Stimulated activated CD4-positive, alpha-beta T cell treated with anti-CD3 and anti-CD28 coated beads, Interleukin-1b, Interleukin-23, amount 100 ng/mL, for 4 hours (primary cell): ENCODE results near the gene ATXN2.

ENCODE experiments used
- DNase-seq, 2 donors: peaks; one replicate each; pipeline ENCODE4 v3.0.0-alpha.2; 2020; ENCODE audit warnings: low read depth in 2 of 2

The ATXN2 gene

DNA sequence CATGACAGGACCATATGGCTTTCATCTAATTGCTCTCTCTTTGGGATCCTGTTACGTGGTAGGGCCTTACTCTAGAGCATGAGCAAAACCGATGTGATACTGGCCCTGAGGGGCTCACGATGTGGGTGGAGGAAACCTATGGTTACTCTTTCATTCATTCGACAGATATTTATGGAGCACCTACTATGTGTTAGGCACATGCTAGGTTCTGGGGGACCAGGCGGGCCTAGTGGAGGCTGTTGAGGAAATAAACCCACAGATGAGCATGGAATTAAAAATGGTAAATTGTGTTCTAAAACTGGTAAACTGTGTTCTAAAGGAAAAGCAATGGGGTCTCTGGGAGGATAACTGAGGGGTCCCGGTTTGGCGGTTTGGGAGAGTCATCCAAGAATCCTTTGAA lies 178.6 kb downstream of the ATXN2 start:
- no peak for DNase-seq

DNA sequence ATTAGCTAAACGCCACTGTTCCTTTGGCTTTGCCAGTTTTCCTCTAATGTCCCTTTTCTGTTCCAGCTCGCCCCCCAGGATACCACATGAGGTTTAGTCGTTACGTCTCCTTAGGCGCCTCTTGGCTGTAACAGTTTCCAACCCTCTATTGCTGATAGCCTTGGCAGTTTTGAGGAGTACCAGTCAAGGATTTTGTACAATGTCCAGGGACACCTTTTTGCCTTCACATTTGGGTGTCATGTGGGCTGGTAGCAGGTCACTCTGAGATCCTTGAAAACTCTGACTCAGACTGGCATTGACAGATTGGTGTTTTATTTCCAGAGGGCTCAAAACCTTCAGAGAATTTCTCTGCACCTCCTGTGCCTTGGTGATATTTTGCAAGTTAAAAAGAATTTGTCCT lies 179.3 kb downstream of the ATXN2 start:
- DNase-seq: no peak

DNA sequence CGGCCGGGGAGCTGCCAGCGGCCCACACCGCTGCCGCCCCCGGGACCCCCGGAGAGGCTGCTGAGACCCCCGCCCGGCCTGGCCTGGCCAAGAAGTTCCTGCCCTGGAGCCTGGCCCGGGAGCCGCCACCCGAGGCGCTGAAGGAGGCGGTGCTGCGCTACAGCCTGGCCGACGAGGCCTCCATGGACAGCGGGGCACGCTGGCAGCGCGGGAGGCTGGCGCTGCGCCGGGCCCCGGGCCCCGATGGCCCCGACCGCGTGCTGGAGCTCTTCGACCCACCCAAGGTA lies 180.6 kb downstream of the ATXN2 start:
- no peak for DNase-seq

DNA sequence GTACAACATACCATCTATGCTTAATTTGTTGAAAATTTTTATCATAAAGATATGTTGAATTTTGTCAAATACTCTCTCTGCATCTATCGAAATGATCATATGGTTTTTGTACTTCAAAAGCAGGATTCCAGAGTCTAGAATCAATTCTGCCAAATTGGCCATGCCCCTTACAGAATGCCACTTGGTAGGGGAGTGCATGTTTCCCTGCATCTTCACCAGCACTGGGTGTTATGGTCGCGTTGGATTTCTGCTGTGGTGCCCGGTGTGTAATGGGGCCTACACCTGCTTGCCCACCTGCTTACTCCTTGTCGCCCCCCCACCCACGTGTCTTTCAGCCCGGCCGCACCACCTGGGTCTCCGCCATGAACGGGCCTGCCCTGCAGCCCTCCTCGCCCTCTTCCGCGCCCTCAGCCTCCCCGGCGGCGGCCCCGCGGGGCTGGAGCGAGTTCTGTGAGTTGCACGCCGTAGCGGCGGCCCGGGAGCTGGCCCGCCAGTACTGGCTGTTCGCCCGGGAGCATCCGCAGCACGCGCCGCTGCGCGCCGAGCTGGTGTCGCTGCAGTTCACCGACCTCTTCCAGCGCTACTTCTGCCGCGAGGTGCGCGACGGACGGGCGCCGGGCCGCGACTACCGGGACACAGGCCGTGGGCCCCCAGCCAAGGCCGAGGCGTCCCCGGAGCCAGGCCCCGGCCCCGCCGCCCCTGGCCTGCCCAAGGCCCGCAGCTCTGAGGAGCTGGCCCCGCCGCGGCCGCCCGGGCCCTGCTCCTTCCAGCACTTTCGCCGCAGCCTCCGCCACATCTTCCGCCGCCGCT lies 181.1 kb downstream of the ATXN2 start:
- DNase-seq: no peak

DNA sequence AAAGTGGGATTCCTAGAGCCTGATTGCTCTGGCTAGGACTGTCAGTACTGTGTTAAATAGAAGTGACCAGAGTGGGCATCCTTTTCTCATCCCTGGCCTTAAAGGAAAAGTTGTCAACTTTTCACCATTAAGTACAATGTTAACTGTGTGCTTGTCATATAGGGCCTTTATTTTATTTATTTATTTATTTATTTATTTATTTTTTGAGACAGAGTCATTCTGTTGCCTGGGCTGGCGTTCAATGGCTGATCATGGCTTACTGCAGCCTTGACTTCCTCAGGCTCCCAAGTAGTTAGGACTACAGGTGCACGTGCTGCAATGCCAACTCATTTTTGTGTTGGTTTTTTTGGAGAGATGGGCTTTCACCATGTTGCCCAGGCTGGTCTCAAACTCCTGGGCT lies 181.8 kb downstream of the ATXN2 start:
- no peak for DNase-seq

DNA sequence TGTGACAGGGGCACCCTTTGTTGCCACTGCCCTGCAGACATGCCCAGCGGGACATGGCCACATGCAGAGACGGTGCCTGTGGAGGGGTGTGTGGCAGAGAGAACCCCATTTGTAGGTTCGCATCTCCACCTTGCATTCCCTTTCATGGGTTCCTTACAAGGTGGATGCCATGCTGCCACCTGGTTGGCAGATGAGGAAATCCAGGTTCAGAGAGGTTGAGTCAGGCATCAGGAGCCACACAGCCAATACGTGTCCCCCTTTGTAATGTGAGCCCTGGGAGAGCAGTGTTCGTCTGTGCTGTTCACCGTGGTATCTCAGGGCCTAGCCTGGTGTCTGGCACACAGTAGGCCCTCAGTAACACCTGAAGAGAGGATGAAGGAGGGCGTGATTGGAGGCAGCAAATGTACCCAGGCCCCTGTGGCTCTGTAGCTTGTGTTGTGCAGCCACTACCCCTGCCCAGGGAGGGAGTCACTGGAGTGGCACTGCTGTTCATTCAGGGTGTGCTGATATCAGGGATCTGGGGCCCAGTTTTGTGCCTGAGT lies 184.3 kb downstream of the ATXN2 start:
- no peak for DNase-seq

DNA sequence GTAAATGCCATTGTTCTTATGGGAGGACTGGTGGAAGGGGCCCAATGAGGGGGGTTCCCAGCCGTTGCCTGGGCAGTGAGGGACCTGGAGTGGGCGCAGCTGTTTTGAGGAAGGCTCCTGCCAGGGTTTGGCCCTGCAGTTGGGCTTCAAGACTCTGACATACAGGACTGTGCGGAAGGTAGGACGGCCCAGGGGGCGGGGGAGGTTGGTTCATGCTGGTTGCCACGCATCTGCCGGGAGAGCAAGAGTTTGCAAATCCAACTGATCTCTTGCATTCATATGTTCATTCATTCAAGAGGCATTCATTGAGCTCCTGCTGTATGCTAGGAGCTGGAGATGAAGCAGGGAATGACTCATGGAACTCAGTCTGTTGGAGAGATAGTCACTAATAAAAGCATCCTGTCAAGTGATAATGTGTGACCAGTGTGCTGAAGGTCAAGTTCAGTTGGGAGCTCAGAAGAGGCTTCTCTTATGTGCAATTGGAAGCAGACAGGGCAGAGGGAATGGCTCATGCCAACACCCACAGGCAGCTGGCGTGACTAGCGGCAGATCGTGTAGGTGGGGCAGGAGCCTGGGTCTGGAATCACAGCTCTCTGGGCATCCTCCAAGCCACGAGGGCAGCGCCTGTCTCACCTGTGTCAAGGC lies 185.6 kb downstream of the ATXN2 start:
- DNase-seq: no peak

DNA sequence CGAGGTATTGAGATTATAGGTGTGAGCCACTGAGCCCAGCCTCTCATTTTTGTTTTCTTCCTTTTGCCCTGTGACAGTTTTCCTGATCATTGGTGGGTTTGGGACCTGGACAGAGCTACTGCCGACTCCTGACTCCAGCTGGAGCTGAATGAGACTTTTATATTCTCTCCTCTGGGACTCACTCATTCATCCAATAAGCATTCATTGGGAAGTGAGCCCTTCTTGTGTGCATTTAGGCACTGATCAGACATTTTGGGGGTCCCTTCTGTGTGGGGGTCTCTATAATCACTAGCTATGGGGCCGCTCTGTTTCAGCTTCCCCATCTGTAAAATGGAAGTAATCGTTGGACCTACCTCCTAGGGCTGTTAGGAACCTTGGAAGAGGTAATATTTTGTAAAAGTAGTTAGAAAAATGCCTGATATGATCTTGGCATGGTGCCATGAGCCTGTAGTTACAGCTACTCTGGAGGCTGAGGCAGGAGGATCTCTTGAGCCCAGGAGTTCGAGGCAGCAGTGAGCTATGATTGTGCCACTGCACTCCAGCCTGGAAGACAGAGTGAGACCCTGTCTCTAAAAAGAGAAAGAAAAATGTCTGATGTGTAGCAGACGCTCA lies 186.2 kb downstream of the ATXN2 start:
- DNase-seq: no peak

DNA sequence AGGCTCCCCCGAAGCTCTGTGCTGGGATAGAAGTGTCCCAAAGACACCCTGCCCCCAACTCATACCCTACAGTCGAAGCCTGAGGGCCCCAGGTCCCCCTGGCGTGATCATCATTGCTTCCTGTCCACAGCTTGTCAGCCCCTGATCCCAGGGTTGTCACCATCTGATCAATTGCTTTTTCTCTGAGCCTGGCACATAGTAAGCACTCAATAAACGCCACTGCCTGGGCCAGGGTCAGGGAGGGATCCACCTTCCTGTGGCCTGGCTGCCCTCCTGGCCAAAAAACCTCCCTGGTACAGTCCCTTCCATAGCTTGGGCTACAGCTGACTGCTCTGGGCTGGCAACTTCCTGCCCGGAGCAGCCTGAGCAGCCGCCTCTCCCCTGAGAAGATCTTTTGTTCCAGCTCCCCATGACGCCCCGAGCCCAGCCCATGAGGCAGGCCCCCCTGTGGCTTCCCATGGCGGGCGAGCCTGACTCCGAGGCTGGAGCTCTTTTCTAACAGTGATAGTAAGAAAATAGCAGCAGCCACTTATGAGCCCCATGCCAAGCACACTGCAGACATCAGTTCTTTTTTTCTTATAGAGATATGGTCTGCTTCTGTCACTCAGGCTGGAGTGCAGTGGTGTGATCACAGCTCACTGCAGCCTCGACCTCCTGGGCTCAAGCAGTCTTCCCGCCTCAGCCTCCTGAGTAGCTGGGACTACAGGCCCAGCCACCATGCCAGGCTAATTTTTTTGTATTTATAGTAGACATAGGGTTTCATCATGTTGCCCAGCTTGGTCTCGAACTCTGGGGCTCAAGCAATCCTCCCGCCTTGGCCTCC lies 186.9 kb downstream of the ATXN2 start:
- DNase-seq: no peak

DNA sequence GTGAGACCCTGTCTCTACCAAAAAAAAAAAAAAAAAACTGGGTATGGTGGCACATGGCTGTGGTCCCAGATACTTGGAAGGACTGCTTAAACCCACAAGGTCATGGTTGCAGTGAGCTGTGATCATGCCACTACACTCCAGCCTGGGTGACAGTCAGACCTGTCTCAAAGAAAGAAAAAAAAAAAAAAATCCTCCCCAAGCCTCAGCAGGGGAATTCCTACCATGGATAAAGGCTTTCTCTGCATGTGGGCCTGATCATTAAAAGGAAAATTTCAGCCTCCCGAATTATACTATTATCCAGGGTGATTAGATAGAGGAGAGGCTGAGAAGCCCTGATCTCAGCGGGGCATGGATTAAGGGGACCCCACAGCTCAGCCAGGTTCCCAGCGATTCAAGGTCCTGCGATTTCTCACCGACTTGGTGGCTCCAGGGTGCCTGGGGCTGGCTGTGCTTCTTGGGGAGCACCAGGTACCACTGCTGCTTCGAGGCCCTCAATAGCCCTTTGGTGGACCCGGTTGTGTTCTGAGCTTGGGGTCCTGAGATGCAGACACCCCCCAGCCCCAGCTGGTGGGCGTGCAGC lies 187.8 kb downstream of the ATXN2 start:
- DNase-seq: no peak

DNA sequence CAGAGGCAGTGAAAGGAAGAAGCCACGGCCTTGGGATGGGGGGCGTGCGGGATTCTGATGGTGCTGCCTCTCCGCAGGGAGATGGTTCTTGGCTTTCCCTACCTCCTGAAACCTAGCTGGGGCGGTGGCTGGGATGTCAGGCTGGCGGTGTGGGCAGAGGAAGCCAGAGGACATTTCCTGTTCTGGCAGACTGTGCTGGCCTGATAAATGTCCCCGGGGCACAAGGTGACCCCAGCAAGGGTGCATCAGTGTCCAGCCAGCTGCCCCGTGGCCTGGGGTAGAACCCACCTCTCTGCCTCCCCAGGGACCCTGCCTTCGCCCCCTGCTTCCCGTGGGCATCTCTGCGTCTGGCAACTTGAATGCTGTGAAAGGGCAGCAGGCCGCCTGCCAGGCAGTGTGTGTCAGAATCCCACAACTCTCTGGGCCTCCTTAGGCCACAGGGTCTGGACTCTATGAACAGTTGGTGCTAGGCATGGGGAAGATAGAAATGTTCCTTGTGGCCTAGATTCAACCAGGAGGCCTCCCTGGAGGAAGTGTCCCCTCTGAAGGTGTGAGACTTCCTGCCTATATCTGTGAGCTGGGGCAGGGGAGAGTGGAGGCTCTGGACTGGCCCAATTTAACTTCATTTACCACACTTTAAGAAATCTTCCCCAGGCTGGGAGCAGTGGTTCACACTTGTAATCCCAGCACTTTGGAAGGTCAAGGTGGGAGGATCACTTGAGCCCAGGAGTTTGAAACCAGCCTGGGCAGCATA lies 188.5 kb downstream of the ATXN2 start:
- no peak for DNase-seq

DNA sequence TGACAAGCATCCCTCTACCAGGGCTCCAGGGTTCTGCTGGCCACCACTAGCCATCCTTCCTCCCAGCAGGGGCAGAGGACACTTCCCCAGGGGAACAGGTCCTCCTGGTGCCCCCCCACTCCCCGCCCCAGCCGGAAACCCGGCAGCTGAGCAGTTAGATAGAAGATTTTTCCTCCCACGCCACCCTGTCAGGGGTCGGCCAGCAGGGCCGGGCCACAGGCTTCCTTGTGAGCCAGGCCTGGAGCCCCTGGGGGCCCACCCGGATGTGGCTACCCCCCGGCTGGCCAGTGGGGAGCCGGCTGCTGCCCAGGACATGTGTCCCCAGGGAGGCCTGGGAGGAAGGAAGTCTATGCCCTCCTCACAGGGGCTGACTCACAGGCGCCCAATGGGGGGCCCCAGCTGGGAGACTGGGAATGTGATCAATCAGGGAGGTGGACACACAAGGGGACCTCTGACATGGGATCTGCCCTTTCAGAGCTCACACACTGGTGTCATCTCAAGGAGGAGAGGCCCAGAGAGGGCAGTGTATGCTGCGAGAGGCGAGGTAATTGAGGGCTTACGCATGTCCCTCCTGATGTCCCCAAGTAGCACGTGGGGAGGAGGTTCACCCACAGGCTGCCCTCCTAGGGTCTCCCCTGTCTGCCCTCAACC lies 189.2 kb downstream of the ATXN2 start:
- DNase-seq: no peak

DNA sequence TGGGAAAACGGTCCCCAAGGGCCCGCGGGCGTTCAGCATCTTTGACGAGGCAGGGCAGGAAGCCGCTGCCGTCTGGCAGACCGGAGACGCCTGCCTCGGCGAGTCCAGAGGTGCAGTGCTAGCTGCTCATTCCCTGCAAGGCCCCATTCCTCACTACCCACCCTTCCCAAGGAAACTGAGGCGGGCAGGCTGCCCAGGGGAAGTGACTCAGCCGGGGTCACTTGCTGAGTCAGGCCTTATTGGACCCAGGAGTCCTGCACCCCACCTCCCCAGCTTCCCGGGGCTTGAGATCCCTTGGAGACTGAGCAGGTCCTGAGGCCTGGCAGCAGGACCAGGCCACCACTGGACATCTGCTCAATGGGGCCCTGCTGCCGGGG lies 189.7 kb downstream of the ATXN2 start:
- no peak for DNase-seq

DNA sequence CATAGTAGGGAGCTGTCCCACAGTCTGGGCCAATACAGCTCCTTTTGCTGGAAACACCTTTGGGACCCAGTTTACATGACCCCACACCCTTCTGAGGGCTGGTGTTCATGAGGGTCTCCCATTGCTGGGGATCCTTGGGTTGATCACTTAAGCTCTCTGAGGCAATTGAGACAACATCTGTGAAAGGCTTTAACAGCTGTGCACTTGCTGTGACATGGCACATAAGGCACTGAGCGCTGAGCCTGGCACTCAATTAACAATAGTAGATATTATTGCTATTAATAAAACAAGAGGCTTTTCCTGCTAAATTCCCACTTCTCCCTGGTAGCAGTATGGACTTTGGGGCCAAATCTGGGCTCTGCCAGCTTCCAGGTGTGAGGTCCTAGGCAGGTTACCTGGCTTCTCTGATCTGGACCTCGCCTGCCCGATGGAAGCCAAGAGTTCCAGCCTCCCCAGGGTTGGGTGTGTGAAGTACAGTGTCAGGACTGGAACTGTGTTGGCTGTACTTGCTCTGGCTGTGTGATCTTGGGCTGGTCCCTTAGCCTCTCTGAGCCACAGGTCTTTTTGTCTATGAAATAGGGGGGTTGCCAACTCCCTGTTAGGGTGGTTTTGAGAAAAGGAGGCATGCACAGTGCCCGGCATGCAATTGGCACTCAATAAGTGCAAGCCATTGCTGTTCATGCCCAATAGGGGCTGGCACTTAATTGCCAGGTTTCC lies 190.3 kb downstream of the ATXN2 start:
- no peak for DNase-seq

DNA sequence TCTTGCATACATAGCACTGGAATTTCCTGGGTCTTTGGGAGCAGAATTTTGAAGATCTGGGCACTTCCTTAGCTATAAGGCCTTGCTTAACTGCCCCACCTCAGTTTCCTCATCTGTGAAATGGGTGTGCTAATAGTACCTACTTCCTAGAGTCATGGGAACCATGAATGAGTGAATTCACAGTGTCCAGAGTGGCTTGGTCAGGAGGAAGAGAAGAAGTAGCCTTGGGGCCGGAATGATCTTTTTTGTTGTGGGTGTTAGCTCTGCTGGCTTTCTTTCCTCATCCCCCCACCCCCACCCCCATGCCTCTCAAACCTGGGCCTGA lies 191.0 kb downstream of the ATXN2 start:
- DNase-seq: no peak

DNA sequence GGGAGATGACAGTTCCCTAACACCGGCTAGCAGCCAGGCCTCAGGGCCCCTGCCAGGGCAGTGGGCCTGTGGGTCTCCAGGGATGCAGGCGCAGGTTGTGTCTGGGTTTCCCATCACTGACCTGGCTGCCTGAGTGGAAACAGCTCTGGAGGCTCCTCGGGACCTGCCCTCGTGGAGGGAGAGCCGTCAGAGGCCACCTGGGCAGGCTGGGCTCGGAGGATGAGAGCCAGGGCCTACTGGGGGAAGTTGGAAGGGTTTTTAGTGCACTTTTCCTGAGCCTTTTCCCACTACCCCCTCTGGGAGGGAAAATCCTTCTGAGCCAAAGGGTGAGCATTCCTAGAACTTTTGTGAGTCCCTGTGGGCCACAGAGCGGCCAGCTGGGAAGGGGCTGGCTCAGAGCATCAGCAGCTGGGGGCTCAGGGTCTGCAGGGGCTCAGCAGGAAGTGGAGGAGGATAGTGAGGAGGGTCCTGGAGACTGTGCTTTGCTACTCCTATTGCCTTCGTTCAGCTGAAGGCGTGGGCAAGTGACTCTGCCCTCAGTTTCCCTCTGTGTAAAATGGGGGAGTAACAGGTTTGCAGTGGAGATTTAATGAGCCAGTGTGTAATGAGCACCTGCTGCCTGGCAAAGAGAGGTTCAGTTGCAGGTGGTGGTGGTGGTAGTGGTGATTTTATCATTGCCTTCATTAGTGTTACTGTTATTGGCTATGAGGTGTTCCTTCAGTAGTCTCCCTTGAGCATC lies 191.6 kb downstream of the ATXN2 start:
- no peak for DNase-seq

DNA sequence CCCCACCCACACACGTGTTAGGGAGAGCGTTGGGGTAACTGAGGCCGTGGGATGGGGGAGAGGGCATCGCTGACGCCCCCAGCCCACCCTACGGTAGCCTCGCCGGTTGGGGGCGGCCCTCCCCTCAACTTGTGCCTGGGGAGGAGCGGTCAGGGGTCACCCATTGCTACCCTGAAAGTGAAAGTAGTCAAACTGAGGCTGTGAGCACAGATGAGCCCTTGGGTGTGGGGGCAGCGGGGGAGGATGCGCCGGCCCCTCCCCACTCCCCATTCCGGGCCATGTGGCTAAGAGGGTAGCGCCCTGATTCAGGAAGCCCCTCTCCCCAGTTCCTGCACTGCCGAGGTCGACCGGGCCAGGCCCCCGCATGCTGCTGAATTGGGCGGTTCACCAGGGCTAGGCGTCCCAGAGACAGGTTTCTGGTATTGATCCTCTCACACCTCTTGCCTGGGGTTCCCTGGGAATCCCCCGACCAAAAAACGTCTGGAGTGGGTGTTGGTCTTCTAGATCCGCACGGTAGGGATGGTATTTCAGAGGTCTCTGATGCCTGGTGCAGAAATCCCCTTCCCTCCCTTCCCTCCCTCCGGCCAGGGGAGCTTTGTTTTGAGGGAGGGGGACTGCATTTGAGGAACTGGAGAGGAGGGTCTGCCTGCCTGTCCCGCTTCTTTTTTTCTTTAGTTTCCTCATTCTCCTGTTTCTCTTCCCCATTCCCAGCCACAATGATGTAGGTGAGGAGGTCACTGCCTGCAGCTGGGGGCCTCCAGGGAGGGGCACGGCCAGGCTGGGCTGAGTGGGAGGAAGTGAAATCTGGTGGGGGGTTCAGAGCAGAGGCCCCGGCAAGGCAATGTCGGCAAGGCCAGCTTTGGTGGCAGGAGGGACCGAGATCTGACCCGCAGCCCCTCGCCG lies 192.4 kb downstream of the ATXN2 start:
- DNase-seq: peak in 1 of 2 donors; percentile 45

DNA sequence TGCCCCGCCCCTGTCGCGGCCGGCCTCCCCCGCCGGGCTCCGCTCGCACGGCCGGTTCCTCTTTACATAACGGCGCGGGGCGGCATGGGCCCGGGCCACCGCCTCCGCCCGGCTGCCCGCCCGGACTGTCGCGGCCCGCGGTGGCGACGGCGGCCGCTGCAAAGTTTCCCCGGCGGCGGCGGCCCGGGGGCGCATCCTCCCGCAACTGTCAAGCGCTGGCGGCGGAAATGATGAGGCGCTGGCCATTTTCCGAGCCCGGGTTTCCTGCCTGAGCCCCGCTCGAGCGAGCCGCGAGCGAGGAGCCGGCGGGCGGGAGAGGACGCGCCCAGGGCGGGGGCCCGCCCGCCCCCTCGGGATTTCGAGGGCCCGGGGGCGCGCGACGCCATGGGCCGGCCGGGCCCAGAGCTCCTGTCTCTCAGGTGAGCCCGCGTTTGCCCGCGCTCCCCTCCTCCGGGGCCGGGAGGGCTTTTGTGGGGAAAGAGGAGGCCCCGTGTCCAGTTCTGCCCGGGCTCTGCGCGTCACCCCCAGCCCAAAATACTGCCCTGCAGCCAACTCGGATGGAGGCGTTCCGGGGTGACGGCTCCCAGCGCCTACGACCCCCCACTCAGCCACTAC lies 193.1 kb downstream of the ATXN2 start, which contains the start of gene SH2B3:
TSS of gene SH2B3 (plus strand) at position 65 of the 615 bp plus-strand sequence. CDS start 12,223 bp downstream, outside the sequence.
- DNase-seq: no peak
